ENCODE measurements around the gene MYH6. TPM values are rescaled to one million over a fixed set of nuclear protein-coding genes. Genes with fewer than 3 reads are reported as not detected.

The MYH6 gene
- total RNA-seq, 1 donor: not detected

DNA sequence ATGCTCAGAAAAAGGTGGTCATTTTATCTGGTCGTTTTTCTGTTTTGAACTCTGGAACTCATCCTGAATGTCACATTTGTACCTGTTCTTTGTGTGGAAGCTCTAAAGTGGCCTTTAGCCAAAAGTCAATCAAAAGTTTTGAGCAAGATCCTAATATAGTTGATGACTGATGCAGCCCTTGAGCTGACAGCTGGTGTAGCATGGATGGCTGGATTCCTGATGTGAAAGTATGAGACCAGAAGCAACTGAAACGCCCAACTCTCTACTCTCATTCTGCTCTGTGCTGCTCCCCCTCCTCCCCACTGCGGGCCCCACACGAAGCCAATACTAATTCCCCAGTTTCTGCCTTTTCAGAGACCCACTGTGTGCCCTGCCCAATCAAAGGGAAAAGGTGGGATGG, 37.7 kb upstream of the MYH6 start:
- H3K4me3 ChIP-seq (ENCODE audit: insufficient read depth, low read length): no peak overlapping the region
- no peak overlapping the region for H3K27ac ChIP-seq (ENCODE audit: low read depth, low read length)
- TF ChIP-seq CTCF (IDR thresholded peaks at IDR 0.05; ENCODE audit: extremely low read depth, low read depth, low read length): no peak
- H3K9me3 ChIP-seq (ENCODE audit: low read depth, low read length): no peaks in the 10 kb centered on the region
- no peak overlapping the region for H2AFZ ChIP-seq (ENCODE audit: low read length)
- no peak for DNase-seq (ENCODE audit: insufficient read length, low spot score, missing footprints)
- no peak overlapping the region for H3K4me2 ChIP-seq (ENCODE audit: insufficient read depth, low read length)
- H3K79me2 ChIP-seq (ENCODE audit: insufficient read depth, low read length): no peaks in the 10 kb centered on the region
- peaks cover 10% of the 10 kb centered on the region for H3K27me3 ChIP-seq (ENCODE audit: insufficient read depth, low read length)
- H3K36me3 ChIP-seq (ENCODE audit: insufficient read depth, low read length): no peaks in the 10 kb centered on the region
- H4K20me1 ChIP-seq (ENCODE audit: insufficient read depth, low read length): no peaks in the 10 kb centered on the region
- H3K4me1 ChIP-seq (ENCODE audit: insufficient read depth, low read length): no peaks in the 10 kb centered on the region

GRCh38 chr14:23444314-23444713, 36.2 kb upstream of the MYH6 start:
- H3K36me3 ChIP-seq (ENCODE audit: insufficient read depth, low read length): no peaks in the 10 kb centered on the region
- H3K4me1 ChIP-seq (ENCODE audit: insufficient read depth, low read length): no peaks in the 10 kb centered on the region
- no peaks in the 10 kb centered on the region for H4K20me1 ChIP-seq (ENCODE audit: insufficient read depth, low read length)
- H3K4me2 ChIP-seq (ENCODE audit: insufficient read depth, low read length): no peak overlapping the region
- no peak overlapping the region for H2AFZ ChIP-seq (ENCODE audit: low read length)
- H3K27me3 ChIP-seq (ENCODE audit: insufficient read depth, low read length): peaks cover 8% of the 10 kb centered on the region
- DNase-seq (ENCODE audit: insufficient read length, low spot score, missing footprints): no peak
- no peak overlapping the region for H3K27ac ChIP-seq (ENCODE audit: low read depth, low read length)
- no peak overlapping the region for H3K4me3 ChIP-seq (ENCODE audit: insufficient read depth, low read length)
- TF ChIP-seq CTCF (IDR thresholded peaks at IDR 0.05; ENCODE audit: extremely low read depth, low read depth, low read length): no peak
- no peaks in the 10 kb centered on the region for H3K79me2 ChIP-seq (ENCODE audit: insufficient read depth, low read length)
- H3K9me3 ChIP-seq (ENCODE audit: low read depth, low read length): no peaks in the 10 kb centered on the region

DNA sequence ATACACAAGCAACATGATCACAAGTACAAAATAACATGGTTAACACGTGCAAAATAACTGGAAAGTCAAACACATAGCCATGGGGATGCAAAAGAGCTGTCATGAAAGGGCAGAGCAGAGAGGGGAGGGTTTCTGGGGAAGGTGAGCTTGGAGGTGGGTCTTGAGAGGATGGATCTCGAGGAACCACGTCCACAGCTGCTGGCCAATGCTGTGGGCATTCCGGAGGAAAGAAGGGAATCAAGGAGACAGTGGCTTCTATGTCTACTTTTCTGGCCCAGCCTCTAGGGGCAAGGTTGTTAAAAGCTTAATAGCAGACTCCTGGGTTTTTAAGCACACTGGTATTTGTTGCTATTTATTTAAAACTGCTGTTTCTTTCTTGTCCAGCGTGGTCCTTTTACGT, 35.8 kb upstream of the MYH6 start:
- Histone ChIP-seq H2AFZ (ENCODE audit: low read length) (no peak overlapping the region), H4K20me1 (ENCODE audit: insufficient read depth, low read length) (no peaks in the 10 kb centered on the region), H3K4me1 (ENCODE audit: insufficient read depth, low read length) (no peaks in the 10 kb centered on the region), H3K36me3 (ENCODE audit: insufficient read depth, low read length) (no peaks in the 10 kb centered on the region), H3K27ac (ENCODE audit: low read depth, low read length) (no peak overlapping the region), H3K4me3 (ENCODE audit: insufficient read depth, low read length) (no peak overlapping the region), H3K79me2 (ENCODE audit: insufficient read depth, low read length) (no peaks in the 10 kb centered on the region), H3K27me3 (ENCODE audit: insufficient read depth, low read length) (peaks cover 3% of the 10 kb centered on the region), H3K9me3 (ENCODE audit: low read depth, low read length) (no peaks in the 10 kb centered on the region), H3K4me2 (ENCODE audit: insufficient read depth, low read length) (no peak overlapping the region)
- TF ChIP-seq CTCF (IDR thresholded peaks at IDR 0.05; ENCODE audit: extremely low read depth, low read depth, low read length): no peak
- no peak for DNase-seq (ENCODE audit: insufficient read length, low spot score, missing footprints)

DNA sequence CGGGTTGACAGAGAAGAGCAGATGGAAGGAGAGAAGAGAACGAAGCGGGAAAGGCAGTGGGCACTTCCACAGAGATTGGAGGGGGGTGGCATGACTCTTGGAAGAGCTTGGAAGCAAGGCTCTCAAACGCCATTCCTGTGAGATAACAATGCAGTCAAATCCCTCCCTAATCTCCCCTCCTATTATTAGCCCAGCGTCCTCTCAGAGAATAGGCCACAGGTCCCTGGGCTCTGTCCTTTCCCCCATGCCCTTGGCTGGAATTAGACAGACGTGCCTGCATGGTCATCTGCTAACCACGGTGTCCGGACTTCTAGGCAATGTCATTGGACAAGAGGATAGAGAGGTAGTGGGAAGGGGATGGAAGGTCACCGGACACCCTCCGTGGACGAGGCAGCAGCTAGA, 35.3 kb upstream of the MYH6 start:
- Histone ChIP-seq H4K20me1 (ENCODE audit: insufficient read depth, low read length) (no peaks in the 10 kb centered on the region), H3K4me1 (ENCODE audit: insufficient read depth, low read length) (no peaks in the 10 kb centered on the region), H3K36me3 (ENCODE audit: insufficient read depth, low read length) (no peaks in the 10 kb centered on the region), H2AFZ (ENCODE audit: low read length) (no peak overlapping the region), H3K4me3 (ENCODE audit: insufficient read depth, low read length) (no peak overlapping the region), H3K27ac (ENCODE audit: low read depth, low read length) (no peak overlapping the region), H3K79me2 (ENCODE audit: insufficient read depth, low read length) (no peaks in the 10 kb centered on the region), H3K9me3 (ENCODE audit: low read depth, low read length) (no peaks in the 10 kb centered on the region), H3K4me2 (ENCODE audit: insufficient read depth, low read length) (no peak overlapping the region), H3K27me3 (ENCODE audit: insufficient read depth, low read length) (peaks cover 2% of the 10 kb centered on the region)
- DNase-seq (ENCODE audit: insufficient read length, low spot score, missing footprints): no peak
- TF ChIP-seq CTCF (IDR thresholded peaks at IDR 0.05; ENCODE audit: extremely low read depth, low read depth, low read length): no peak
